Activated CD4-positive, CD25-positive, alpha-beta regulatory T cell treated with anti-CD3 and anti-CD28 coated beads, Interleukin-2, amount 50 U/mL, for 24 hours (primary cell): ENCODE results near the gene PGLYRP3.

ENCODE experiments used
- ATAC-seq, 2 donors: fragments of 150-1000 bp; cut with Tn5 transposase; one replicate each; pipeline ENCODE4 v1.10.0; 2021; ENCODE audit warnings: mild to moderate bottlenecking in 1 of 2, moderate library complexity in 1 of 2

The PGLYRP3 gene

GRCh38 chr1:153310526-153310925, 2.2 kb downstream of the PGLYRP3 start:
- no peak for ATAC-seq

GRCh38 chr1:153309441-153309840, 3.3 kb downstream of the PGLYRP3 start:
- ATAC-seq, result no peak

GRCh38 chr1:153308540-153308939, 4.2 kb downstream of the PGLYRP3 start:
- no peak for ATAC-seq

GRCh38 chr1:153307221-153307600, 5.5 kb downstream of the PGLYRP3 start:
- ATAC-seq, result no peak

- no peak for ATAC-seq
Observed at GRCh38 chr1:153306303-153307220, 6.2 kb downstream of the PGLYRP3 start.

- ATAC-seq, result no peak
Observed at GRCh38 chr1:153305682-153306081, 7.1 kb downstream of the PGLYRP3 start.

GRCh38 chr1:153302308-153302707, 10.4 kb downstream of the PGLYRP3 start:
- ATAC-seq, result no peak

- ATAC-seq, result no peak
Observed at GRCh38 chr1:153293851-153294250, 18.9 kb downstream of the PGLYRP3 start.

- ATAC-seq, result no peak
Observed at GRCh38 chr1:153293480-153293775, 19.3 kb downstream of the PGLYRP3 start.

- no peak for ATAC-seq
Observed at GRCh38 chr1:153292740-153293479, 19.8 kb downstream of the PGLYRP3 start.

GRCh38 chr1:153292185-153292584, 20.6 kb downstream of the PGLYRP3 start:
- no peak for ATAC-seq

- peak; percentile 56 to 80 for ATAC-seq
Observed at GRCh38 chr1:153291514-153291913, 21.2 kb downstream of the PGLYRP3 start.

- no peak for ATAC-seq
Observed at GRCh38 chr1:153288634-153289275, 24.0 kb downstream of the PGLYRP3 start.

- ATAC-seq, result peak; percentile 46 to 62
Observed at GRCh38 chr1:153277852-153278251, 34.9 kb downstream of the PGLYRP3 start.

GRCh38 chr1:153272186-153272585, 40.6 kb downstream of the PGLYRP3 start:
- ATAC-seq, result no peak

- ATAC-seq, result no peak
Observed at GRCh38 chr1:153271711-153272110, 41.0 kb downstream of the PGLYRP3 start.

GRCh38 chr1:153265457-153265856, 47.3 kb downstream of the PGLYRP3 start:
- no peak for ATAC-seq

- no peak for ATAC-seq
Observed at GRCh38 chr1:153262462-153263157, 50.1 kb downstream of the PGLYRP3 start.

GRCh38 chr1:153262070-153262366, 50.7 kb downstream of the PGLYRP3 start:
- ATAC-seq, result no peak

GRCh38 chr1:153261281-153262069, 51.3 kb downstream of the PGLYRP3 start:
- peak; percentile 17 to 49 for ATAC-seq

GRCh38 chr1:153260585-153261280, 52.0 kb downstream of the PGLYRP3 start:
- no peak for ATAC-seq

- ATAC-seq, result no peak
Observed at GRCh38 chr1:153259387-153259786, 53.4 kb downstream of the PGLYRP3 start, which contains the start of gene LORICRIN. LORICRIN (plus strand) TSS chr1:153259687; CDS start chr1:153260950, 1,263 bp downstream.
